ENCODE measurements around the gene CSNK2A1. TPM values are rescaled to one million over a fixed set of nuclear protein-coding genes. Genes with fewer than 3 reads are reported as not detected.

CSNK2A1 gene
- polyA plus RNA-seq, 1 donor from 2014 or later, result 255 TPM

- H3K36me3 ChIP-seq (ENCODE audit: insufficient read depth, low read length), result no peaks in the 10 kb centered on the region
- H3K4me2 ChIP-seq (ENCODE audit: low read length), result no peak overlapping the region
- H2AFZ ChIP-seq (ENCODE audit: low read depth, low read length), result no peak overlapping the region
- H3K4me3 ChIP-seq (ENCODE audit: low read length), result no peak overlapping the region
- H3K9me3 ChIP-seq (ENCODE audit: low read length), result no peaks in the 10 kb centered on the region
- no peaks in the 10 kb centered on the region for H3F3A ChIP-seq (ENCODE audit: insufficient read depth, low read length, poor library complexity, severe bottlenecking)
- H3K9ac ChIP-seq (ENCODE audit: low read length), result no peak overlapping the region
- H4K20me1 ChIP-seq (ENCODE audit: insufficient read depth), result no peaks in the 10 kb centered on the region
- no peak for TF ChIP-seq MXI1 (conservative IDR thresholded peaks at IDR 0.05; ENCODE audit: poor library complexity, severe bottlenecking)
- no peak for TF ChIP-seq EP300 (conservative IDR thresholded peaks at IDR 0.05; ENCODE audit: poor library complexity, severe bottlenecking)
- TF ChIP-seq RAD21 (conservative IDR thresholded peaks at IDR 0.05), result no peak
- TF ChIP-seq CTCF (IDR thresholded peaks at IDR 0.05; ENCODE audit: poor library complexity, severe bottlenecking), result no peak
- TF ChIP-seq TAF1 (IDR thresholded peaks at IDR 0.05; ENCODE audit: low read depth), result no peak
- TF ChIP-seq REST (IDR thresholded peaks at IDR 0.05; ENCODE audit: borderline replicate concordance), result no peak
- TF ChIP-seq POLR2AphosphoS5 (IDR thresholded peaks at IDR 0.05), result no peak
- no peak for TF ChIP-seq EZH2 (IDR thresholded peaks at IDR 0.05; ENCODE audit: borderline replicate concordance, insufficient read depth, low read length, poor library complexity, severe bottlenecking)
- TF ChIP-seq SMC3 (conservative IDR thresholded peaks at IDR 0.05; ENCODE audit: poor library complexity), result no peak
- H3K27me3 ChIP-seq (ENCODE audit: insufficient read depth, low read depth, low read length), result no peaks in the 10 kb centered on the region
- no peaks in the 10 kb centered on the region for H3K79me2 ChIP-seq (replicated peaks; ENCODE audit: insufficient read depth, low read length)
- no peak overlapping the region for H3K27ac ChIP-seq (ENCODE audit: low read length)
- no peaks in the 10 kb centered on the region for H3K9me2 ChIP-seq (ENCODE audit: insufficient read depth, low read length)
Measured at GRCh38 chr20:469746-470490, 73.7 kb downstream of the CSNK2A1 start.

GRCh38 chr20:467755-468154, 75.8 kb downstream of the CSNK2A1 start:
- Histone ChIP-seq H3K9me2 (ENCODE audit: insufficient read depth, low read length) (no peaks in the 10 kb centered on the region), H3K4me2 (ENCODE audit: low read length) (no peak overlapping the region), H3K9me3 (ENCODE audit: low read length) (no peaks in the 10 kb centered on the region)

More at GRCh38 chr20:467755-468154, 75.8 kb downstream of the CSNK2A1 start:
- Histone ChIP-seq H3K36me3 (ENCODE audit: insufficient read depth, low read length) (no peaks in the 10 kb centered on the region), H3K9ac (ENCODE audit: low read length) (no peak overlapping the region), H2AFZ (ENCODE audit: low read depth, low read length) (no peak overlapping the region), H3K27me3 (ENCODE audit: insufficient read depth, low read depth, low read length) (no peaks in the 10 kb centered on the region), H3K79me2 (replicated peaks; ENCODE audit: insufficient read depth, low read length) (no peaks in the 10 kb centered on the region), H4K20me1 (ENCODE audit: insufficient read depth) (no peaks in the 10 kb centered on the region), H3F3A (ENCODE audit: insufficient read depth, low read length, poor library complexity, severe bottlenecking) (no peaks in the 10 kb centered on the region), H3K27ac (ENCODE audit: low read length) (no peak overlapping the region), H3K4me3 (ENCODE audit: low read length) (no peak overlapping the region)
- TF ChIP-seq EZH2 (IDR thresholded peaks at IDR 0.05; ENCODE audit: borderline replicate concordance, insufficient read depth, low read length, poor library complexity, severe bottlenecking) (no peak), POLR2AphosphoS5 (IDR thresholded peaks at IDR 0.05) (no peak), EP300 (conservative IDR thresholded peaks at IDR 0.05; ENCODE audit: poor library complexity, severe bottlenecking) (no peak)
